ENCODE data around the gene ZNF609.

The ZNF609 gene

GRCh38 chr15:64673866-64674265, 213.5 kb downstream of the ZNF609 start:
- DNase-seq = no peak

- no peak for DNase-seq
Measured at GRCh38 chr15:64678126-64678819, 217.9 kb downstream of the ZNF609 start.

GRCh38 chr15:64680097-64680496, 219.7 kb downstream of the ZNF609 start:
- no peak for DNase-seq

DNA sequence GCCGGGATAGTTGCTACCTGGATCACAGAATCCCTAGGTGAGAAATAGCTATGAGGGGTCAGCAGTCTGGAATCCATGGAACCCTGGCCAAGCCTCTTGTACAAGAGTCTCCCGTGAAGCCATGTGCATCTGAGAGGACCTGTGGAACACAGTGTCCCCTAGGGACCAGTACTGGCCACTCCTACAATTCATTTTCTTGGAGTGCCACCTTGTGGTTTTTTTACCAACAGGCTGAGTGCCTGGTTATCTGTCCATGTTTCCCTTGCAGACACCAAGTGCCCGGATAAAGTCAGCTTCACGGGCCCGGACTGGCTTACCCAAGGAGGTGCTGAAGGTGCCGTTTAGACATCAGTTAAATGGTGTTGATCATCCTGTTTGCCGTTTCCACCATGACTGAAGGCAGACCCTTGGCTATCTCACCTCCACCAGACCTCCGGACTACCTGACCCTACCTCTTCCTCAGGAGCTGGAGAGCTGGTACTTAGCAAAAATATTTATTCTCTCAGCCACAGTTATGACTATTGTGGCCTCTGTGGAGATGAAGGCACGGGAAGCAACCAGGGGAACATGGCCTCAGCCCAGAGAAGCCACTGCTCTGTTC, 221.1 kb downstream of the ZNF609 start:
- DNase-seq = peak; percentile 42

DNA sequence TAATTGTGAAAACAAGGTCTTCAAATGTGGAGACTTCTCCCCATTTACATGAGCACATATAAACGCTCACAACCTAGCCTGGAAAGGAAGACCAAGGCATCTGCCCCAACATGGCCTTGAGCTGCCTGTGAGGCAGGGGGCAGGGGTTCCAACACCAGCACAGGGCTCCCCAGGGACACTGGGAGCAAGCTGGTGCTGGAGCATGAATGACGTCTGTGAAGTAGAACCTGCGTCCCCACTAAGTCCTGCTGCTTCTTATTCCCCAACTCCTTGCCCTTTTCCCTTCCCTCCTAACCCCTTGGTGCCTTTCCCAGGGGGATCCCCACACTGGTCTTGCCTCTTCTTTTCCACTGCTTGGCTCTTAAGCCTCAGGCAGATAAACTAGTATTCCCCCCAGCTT, 221.9 kb downstream of the ZNF609 start:
- no peak for DNase-seq

DNA sequence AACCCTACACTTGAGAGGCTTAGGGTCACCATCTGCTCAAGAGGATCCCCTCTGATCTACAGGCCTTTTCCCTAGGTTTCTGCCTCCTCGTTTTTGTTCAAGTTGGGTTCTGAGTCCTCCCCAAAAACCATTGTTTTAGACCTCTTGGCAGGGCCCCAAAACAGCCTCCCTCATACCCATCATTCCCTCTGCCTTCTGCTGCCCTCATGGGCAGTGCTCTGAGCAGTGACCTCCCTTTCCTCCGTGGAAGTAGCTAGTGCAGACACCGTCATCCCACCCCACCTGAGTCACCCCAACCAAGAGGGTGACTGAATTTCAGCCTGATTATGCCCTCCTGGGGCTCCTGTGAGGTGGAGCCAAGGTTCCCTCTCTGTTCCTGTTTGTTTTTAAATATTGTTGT, 223.0 kb downstream of the ZNF609 start:
- DNase-seq = no peak

GRCh38 chr15:64685230-64685888, 225.0 kb downstream of the ZNF609 start:
- no peak for DNase-seq

GRCh38 chr15:64686130-64686735, 225.9 kb downstream of the ZNF609 start:
- DNase-seq = peak; percentile 72

- DNase-seq = no peak
Measured at GRCh38 chr15:64687172-64687571, 226.8 kb downstream of the ZNF609 start.

GRCh38 chr15:64687688-64688087, 227.3 kb downstream of the ZNF609 start:
- no peak for DNase-seq

DNA sequence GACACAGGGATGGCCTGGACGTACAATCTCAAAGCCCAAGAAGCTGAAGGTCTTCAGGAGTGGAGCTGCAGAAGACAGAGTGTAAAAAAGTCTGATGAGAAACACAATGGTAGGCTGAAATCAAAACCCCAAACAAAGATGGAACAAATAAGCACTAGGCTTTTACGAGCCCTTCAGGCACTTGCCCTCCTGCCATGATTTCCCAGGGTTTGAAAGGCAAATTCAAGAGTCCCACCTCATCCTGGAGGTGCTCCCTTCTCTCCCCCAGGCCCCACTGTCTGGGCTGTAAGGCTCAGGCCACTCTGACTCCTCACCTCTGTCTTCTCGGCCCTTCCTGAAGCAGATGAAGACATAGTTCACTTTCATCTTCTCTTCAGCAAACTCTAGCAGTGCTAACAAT, 228.4 kb downstream of the ZNF609 start:
- DNase-seq = no peak

- DNase-seq = no peak
Measured at GRCh38 chr15:64690008-64690407, 229.6 kb downstream of the ZNF609 start.

- no peak for DNase-seq
Measured at GRCh38 chr15:64690578-64691296, 230.4 kb downstream of the ZNF609 start.

- no peak for DNase-seq
Measured at GRCh38 chr15:64691896-64692565, 231.7 kb downstream of the ZNF609 start.

- no peak for DNase-seq
Measured at GRCh38 chr15:64693134-64693533, 232.8 kb downstream of the ZNF609 start.

DNA sequence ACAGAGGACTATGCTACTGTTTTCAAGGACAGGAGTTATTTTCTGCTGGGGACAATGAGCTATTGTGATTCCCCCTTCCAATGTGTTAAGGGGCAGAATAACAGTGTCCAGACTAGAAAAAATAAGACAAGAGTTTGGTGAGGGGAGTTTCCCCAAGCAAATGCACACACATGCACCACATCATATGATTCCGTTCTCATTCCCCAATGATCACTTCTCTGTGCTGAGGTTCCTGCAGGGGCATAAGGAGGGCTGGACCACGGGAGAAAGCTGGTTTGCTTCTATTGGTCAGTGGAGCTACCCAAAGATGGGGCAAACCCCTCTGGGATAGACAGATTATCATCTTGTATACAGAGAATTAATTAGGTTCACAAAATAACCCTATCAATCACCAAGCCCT, 234.4 kb downstream of the ZNF609 start:
- no peak for DNase-seq

DNA sequence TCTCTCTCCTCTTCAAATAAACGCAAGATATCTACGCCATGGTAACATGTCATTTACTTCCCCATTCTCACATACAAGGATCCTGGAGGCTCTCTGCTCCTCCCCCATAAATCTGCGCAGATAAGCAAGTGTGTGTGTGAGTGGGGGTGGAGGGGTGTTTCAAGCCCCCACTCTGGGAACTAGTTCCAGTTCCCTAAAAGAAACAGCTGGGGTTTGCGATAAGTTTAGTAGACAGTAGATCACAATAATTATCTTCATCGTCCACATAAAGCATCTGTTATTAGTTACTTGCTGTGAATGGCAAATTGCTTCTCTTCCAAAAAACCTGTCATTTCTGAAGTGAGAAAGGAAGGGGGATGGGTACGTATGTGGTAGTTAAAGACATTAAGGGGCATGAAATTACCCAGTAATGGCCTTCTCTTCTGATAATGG, 235.2 kb downstream of the ZNF609 start:
- no peak for DNase-seq

- peak; percentile 81 for DNase-seq
Measured at GRCh38 chr15:64696481-64696880, 236.1 kb downstream of the ZNF609 start.

GRCh38 chr15:64697911-64698369, 237.6 kb downstream of the ZNF609 start:
- DNase-seq = no peak

DNA sequence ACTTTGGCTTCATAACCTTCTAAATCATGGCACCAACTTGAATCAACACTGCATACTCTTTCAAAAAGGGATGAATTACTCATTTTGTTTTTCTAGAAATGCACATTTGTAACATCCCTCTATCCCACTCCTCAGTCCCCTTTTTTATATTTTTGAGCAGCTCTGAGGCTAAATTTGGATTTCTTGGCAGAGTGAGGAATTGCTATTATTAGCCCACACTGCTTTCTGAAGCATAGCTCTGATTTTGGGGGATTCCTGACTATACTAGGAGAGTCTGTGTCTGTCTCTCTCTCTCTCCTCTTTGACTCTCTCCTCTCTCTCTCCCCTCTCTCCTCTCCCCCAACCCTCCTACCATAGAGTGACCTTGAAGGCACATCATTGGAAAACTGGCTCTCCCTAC, 238.4 kb downstream of the ZNF609 start:
- DNase-seq = no peak

GRCh38 chr15:64699751-64700388, 239.5 kb downstream of the ZNF609 start:
- DNase-seq = peak; percentile 26

- no peak for DNase-seq
Measured at GRCh38 chr15:64701051-64701450, 240.7 kb downstream of the ZNF609 start.

All from NCI-H2171 treated with DMSO at 0.1 percent for 48 hours (cell line).